HCT116 (cell line): ENCODE data around the gene TMEM212.
"Not testable (repeated sequence)": the region's sequence is repeated elsewhere in the genome, so short reads cannot be mapped to it uniquely, and the experiment has no call there.

ENCODE experiments used
- CBX3 ChIP-seq: IDR thresholded peaks from 2 replicates; pipeline ENCODE4 v1.6.1; 2012; ENCODE audit warnings: low read depth
- CEBPB ChIP-seq: IDR thresholded peaks from 2 replicates; pipeline ENCODE4 v1.6.1; 2012; ENCODE audit warnings: low read depth
- CTCF ChIP-seq, 3 experiments: fragments of 200-600 bp in 1 of 3; sonication (generic) in 1 of 3; IDR thresholded peaks in 2 of 3; conservative IDR thresholded peaks in 1 of 3; 2 replicates each; pipeline ENCODE4 v1.5.1; 2012 to 2017; ENCODE audit warnings: low read depth in 2 of 3, low read length in 2 of 3, antibody characterized with exemption in 1 of 3, borderline replicate concordance in 1 of 3, control low read depth in 1 of 3, mild to moderate bottlenecking in 1 of 3, mixed read lengths in 1 of 3, mixed run types in 1 of 3, moderate library complexity in 1 of 3; ENCODE audit not compliant: insufficient read depth in 1 of 3
- EZH2 ChIP-seq: fragments of 200-600 bp; sonication (generic); IDR thresholded peaks from 2 replicates; pipeline ENCODE4 v1.6.1; 2017; ENCODE audit warnings: antibody characterized with exemption, mixed run types
- EZH2phosphoT487 ChIP-seq: fragments of 200-600 bp; IDR thresholded peaks from 2 replicates; pipeline ENCODE4 v1.6.1; 2018; ENCODE audit warnings: antibody characterized with exemption, borderline replicate concordance
- POLR2A ChIP-seq: IDR thresholded peaks from 2 replicates; pipeline ENCODE4 v1.7.0; 2011; ENCODE audit warnings: borderline replicate concordance; ENCODE audit not compliant: insufficient read depth, insufficient read length; ENCODE audit errors: extremely low read depth
- POLR2AphosphoS5 ChIP-seq: IDR thresholded peaks from 2 replicates; pipeline ENCODE4 v1.6.1; 2011; ENCODE audit warnings: mild to moderate bottlenecking, low read depth, low read length, moderate library complexity
- RAD21 ChIP-seq: IDR thresholded peaks from 2 replicates; pipeline ENCODE4 v1.6.1; 2012; ENCODE audit warnings: low read depth, mild to moderate bottlenecking
- ZFX ChIP-seq: fragments of 450-650 bp; IDR thresholded peaks from 2 replicates; pipeline ENCODE4 v1.6.1; 2017
- TF ChIP-seq, protein P1 (sequence below): IDR thresholded peaks from 2 replicates; pipeline ENCODE4 v1.6.1; 2012; ENCODE audit warnings: low read depth

DNA sequence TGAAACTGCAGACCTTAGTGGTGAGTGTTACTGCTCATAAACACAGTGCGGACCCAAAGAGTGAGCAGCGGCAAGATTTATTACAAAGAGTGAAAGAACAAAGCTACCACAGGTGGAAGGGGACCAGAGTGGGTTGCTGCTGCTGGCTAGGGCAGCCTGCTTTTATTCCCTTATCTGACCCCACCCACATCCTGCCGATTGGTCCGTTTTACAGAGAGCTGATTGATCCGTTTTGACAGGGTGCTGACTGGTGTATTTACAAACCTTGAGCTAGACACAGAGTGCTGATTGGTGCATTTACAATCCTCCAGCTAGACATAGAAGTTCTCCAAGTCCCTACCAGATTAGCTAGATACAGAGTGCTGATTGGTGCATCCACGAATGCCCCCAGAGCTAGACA, 63.4 kb downstream of the TMEM212 start:
- not testable (repeated sequence) for TF ChIP-seq EZH2; CEBPB; CTCF (IDR thresholded peaks at IDR 0.05 in 2 of 3, conservative IDR thresholded peaks at IDR 0.05 in 1 of 3; ENCODE audit: borderline replicate concordance in 1 of 3, insufficient read depth in 1 of 3, low read depth in 2 of 3, low read length in 2 of 3); RAD21; POLR2AphosphoS5; POLR2A; CBX3; ZFX; EZH2phosphoT487
- TF ChIP-seq, protein P1, sequence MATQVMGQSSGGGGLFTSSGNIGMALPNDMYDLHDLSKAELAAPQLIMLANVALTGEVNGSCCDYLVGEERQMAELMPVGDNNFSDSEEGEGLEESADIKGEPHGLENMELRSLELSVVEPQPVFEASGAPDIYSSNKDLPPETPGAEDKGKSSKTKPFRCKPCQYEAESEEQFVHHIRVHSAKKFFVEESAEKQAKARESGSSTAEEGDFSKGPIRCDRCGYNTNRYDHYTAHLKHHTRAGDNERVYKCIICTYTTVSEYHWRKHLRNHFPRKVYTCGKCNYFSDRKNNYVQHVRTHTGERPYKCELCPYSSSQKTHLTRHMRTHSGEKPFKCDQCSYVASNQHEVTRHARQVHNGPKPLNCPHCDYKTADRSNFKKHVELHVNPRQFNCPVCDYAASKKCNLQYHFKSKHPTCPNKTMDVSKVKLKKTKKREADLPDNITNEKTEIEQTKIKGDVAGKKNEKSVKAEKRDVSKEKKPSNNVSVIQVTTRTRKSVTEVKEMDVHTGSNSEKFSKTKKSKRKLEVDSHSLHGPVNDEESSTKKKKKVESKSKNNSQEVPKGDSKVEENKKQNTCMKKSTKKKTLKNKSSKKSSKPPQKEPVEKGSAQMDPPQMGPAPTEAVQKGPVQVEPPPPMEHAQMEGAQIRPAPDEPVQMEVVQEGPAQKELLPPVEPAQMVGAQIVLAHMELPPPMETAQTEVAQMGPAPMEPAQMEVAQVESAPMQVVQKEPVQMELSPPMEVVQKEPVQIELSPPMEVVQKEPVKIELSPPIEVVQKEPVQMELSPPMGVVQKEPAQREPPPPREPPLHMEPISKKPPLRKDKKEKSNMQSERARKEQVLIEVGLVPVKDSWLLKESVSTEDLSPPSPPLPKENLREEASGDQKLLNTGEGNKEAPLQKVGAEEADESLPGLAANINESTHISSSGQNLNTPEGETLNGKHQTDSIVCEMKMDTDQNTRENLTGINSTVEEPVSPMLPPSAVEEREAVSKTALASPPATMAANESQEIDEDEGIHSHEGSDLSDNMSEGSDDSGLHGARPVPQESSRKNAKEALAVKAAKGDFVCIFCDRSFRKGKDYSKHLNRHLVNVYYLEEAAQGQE: not testable (repeated sequence)
